ENCODE measurements around the gene SORCS1.

GRCh38 chr10:106637873-106638272, 526.6 kb downstream of the SORCS1 start:
- TF ChIP-seq EZH2 (IDR thresholded peaks at IDR 0.05; ENCODE audit: low read length, missing control alignments) = no peak
- TF ChIP-seq CTCF (conservative IDR thresholded peaks at IDR 0.05 in 1 of 2, IDR thresholded peaks at IDR 0.05 in 1 of 2; ENCODE audit: low read depth in 1 of 2, low read length in 2 of 2) = no peak
